Skin epidermis (tissue), 12 donors: ENCODE results near the gene VPS26C.

Experiments
- H3K27ac ChIP-seq, 21 experiments: fragments of 200-600 bp; sonication (generic) in 11 of 21; one replicate each; pipeline ENCODE4 v1.5.0; 2020; ENCODE audit warnings: mild to moderate bottlenecking in 3 of 21, inconsistent platforms in 2 of 21, moderate library complexity in 2 of 21
- H3K4me3 ChIP-seq, 7 experiments: fragments of 200-600 bp; sonication (generic) in 2 of 7; one replicate each; pipeline ENCODE4 v1.5.0; 2020; ENCODE audit warnings: inconsistent platforms in 2 of 7, mild to moderate bottlenecking in 2 of 7, moderate library complexity in 1 of 7

VPS26C gene

GRCh38 chr21:37184784-37185593 is 82.1 kb downstream of the VPS26C start:
- no peak overlapping the region for H3K4me3 ChIP-seq
- no peak overlapping the region for H3K27ac ChIP-seq

DNA sequence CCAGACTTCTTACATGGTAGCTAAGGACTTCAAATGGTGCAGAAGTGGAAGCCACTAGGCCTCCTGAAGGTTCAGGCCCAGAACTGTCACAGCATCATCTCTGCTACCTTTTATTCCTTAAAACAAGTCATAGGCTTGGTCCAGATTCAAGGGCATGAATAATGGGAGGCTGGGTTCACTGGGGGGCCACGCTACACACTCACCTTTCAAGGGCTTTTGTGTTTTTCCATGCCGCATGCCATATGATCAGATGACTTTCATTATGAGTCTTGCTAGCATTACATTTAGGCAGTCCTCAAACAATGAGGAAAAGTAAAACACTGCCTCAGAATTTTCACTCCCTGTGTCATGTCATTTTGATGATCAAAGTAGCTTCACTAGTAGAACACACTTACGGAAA is 83.4 kb downstream of the VPS26C start:
- no peak overlapping the region for H3K4me3 ChIP-seq
- no peak overlapping the region for H3K27ac ChIP-seq

GRCh38 chr21:37182222-37182621 is 84.9 kb downstream of the VPS26C start:
- H3K27ac ChIP-seq: no peak overlapping the region

GRCh38 chr21:37181059-37181458 is 86.1 kb downstream of the VPS26C start:
- H3K4me3 ChIP-seq: no peak overlapping the region
- no peak overlapping the region for H3K27ac ChIP-seq

More at GRCh38 chr21:37182222-37182621, 84.9 kb downstream of the VPS26C start:
- no peak overlapping the region for H3K4me3 ChIP-seq

GRCh38 chr21:37176716-37177115 is 90.4 kb downstream of the VPS26C start:
- Histone ChIP-seq H3K27ac (no peak overlapping the region), H3K4me3 (no peak overlapping the region)
